Choroid plexus epithelial cell (primary cell): ENCODE measurements around the gene H2AZ1.

Source experiments
- DNase-seq: peaks from one replicate; pipeline ENCODE4 v3.0.0-alpha.2; 2010; ENCODE audit warnings: low read depth
- H3K4me3 ChIP-seq: 2 replicates; pipeline ENCODE4 v1.5.1; 2011; ENCODE audit warnings: low read depth, mild to moderate bottlenecking, control low read depth, low read length, moderate library complexity
- TF ChIP-seq, protein P1 (sequence below): conservative IDR thresholded peaks from 2 replicates; pipeline ENCODE4 v1.5.1; 2011; ENCODE audit warnings: low read depth, mild to moderate bottlenecking, control low read depth, inconsistent platforms, low read length, moderate library complexity

H2AZ1 gene

DNA sequence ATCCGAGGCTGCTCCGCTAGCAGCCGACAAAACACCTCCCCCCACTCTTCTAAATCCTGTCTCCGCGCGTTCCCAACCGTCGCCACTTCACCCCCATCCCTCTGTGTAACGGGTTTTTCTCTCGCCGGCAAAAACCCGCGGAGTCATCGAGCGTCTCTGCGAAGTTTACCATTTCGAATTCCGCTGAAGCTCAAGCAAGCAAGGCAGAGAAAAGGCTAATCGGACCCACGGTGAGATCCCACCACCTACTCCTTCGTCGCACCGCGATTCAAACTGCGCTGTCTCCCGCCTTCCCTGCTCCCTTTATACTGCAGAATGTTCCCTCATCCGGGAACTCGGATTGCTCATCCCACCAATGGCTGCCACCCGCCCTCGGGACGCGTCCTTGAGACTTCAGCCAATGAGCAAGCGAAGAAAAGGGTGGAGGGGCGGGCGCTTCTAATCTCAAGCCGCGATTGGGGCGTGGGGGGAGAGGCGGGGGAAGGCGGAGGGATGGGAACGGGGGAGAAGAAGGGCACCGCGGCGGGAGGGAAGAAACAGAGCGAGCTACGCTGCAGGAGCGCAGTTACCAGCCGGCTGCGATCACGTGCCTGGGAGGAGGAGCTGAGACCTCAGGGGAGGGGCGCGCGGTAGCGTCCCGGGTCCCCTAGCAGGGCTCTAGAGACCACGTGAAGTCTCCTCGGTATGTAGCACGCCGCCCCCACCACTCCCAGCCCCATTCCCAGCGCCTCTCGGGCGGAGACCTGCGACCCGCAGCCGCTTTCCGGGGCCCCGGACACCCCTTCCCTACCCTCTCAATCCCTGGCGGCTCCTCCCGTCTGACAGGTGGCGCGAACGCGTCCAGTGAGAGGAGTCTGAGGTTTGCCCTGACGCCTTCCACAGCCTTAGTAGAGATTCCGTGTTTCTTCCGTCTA, at the start of gene H2AZ1:
H2AZ1 (minus strand) TSS at position 277 of the 914 bp plus-strand sequence; CDS start at position 172, 105 bp downstream.
- peak within 1 kb of the TSS; percentile 92 for H3K4me3 ChIP-seq
- peak; percentile 100 for DNase-seq
- TF ChIP-seq, protein P1, sequence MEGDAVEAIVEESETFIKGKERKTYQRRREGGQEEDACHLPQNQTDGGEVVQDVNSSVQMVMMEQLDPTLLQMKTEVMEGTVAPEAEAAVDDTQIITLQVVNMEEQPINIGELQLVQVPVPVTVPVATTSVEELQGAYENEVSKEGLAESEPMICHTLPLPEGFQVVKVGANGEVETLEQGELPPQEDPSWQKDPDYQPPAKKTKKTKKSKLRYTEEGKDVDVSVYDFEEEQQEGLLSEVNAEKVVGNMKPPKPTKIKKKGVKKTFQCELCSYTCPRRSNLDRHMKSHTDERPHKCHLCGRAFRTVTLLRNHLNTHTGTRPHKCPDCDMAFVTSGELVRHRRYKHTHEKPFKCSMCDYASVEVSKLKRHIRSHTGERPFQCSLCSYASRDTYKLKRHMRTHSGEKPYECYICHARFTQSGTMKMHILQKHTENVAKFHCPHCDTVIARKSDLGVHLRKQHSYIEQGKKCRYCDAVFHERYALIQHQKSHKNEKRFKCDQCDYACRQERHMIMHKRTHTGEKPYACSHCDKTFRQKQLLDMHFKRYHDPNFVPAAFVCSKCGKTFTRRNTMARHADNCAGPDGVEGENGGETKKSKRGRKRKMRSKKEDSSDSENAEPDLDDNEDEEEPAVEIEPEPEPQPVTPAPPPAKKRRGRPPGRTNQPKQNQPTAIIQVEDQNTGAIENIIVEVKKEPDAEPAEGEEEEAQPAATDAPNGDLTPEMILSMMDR: no peak

DNA sequence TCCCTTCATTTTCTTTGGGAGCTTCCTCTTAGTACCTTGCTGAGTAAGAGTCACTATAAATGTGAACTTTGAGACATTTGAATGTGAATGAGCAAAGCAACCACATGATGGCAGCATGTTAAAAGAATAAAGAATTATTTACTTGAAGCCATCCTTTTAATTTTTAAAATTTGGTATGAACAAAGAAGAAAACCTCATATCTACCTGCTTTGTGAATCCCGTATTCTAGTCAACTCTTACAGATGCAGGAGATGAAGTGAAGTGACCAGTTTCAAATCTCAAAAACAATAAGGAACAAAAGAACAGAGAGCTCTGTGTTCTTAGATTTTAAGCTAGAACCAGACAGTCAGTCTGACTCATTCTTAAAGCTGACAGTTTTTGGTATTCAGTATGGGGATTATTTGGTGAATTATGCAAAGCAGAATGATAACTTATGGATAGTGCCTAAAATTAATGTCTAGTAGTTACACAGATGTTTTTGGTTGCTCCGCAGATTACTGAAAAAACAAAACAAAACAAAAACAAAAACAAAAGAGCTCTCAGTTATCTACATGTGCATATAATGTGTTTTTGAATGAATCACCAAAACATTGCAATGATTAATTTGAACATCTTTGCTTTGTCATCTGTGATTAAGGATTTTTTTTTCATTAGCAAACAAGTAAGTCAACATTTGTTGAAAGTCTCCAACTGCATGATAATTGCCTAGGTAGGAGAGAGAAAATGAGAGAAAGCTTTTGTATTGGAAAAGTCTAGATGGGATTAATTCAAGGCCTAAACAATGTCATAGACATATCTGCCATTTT, 48.2 kb upstream of the H2AZ1 start:
- DNase-seq: peak; percentile 68
- H3K4me3 ChIP-seq: no peak overlapping the region
- TF ChIP-seq, protein P1: peak; percentile 43

DNA sequence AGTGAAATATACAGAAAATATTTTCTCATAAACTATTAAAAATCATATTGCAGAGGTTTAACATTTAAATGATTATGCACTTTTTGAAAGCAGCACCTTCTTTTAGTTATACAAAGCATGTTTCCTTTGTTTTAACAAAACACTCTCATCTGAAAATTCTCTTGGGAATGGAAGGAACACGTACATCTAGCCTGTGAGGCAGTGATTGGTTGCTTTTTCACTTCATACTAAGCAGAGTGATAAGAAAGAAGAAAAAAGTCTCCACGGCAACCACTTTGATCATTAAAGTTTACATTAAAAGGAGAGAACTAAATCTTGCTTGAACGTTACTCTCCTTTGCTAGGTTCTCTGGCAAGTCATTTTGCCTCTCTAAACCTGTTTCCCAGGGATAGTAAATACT, 41.7 kb upstream of the H2AZ1 start:
- H3K4me3 ChIP-seq: no peak overlapping the region
- TF ChIP-seq, protein P1: no peak
- DNase-seq: peak; percentile 31

DNA sequence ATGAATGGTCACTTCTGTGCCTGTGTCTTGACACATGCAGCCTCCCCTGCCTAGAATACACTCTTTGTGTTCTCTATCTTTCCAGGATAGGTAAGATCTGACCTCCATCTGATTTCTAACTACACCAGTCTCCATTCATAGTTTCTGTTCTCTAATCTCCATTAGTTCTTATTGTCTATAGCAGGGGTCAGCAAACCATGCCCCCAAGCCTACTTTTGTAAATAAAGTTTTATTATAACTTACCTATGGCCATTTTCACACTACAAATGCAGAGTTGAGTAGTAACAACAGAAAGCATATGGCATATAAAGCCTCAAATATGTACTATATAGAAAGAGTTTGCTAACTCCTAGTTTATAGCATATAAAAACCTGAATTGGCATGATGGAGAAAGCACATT, 37.6 kb upstream of the H2AZ1 start:
- DNase-seq: no peak
- TF ChIP-seq, protein P1: no peak
- H3K4me3 ChIP-seq: no peak overlapping the region

DNA sequence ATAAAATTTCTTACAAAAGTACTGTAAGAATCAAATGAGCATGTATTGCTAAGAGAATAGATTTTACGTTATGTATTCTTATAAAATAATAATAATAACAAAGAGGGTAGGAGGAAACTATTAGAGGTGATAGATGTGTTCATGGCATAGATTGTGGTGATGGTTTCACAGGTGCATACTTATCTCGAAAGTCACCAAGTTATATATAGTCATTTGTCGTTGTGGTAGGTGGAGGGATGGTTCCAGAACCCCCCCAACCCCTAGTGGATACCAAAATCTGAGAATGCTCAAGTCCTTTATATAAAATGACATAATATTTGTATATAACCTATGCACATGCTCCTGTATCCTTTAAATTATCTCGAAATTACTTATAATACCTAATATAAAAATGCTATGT, 36.7 kb upstream of the H2AZ1 start:
- H3K4me3 ChIP-seq: no peak overlapping the region
- TF ChIP-seq, protein P1: no peak
- no peak for DNase-seq

DNA sequence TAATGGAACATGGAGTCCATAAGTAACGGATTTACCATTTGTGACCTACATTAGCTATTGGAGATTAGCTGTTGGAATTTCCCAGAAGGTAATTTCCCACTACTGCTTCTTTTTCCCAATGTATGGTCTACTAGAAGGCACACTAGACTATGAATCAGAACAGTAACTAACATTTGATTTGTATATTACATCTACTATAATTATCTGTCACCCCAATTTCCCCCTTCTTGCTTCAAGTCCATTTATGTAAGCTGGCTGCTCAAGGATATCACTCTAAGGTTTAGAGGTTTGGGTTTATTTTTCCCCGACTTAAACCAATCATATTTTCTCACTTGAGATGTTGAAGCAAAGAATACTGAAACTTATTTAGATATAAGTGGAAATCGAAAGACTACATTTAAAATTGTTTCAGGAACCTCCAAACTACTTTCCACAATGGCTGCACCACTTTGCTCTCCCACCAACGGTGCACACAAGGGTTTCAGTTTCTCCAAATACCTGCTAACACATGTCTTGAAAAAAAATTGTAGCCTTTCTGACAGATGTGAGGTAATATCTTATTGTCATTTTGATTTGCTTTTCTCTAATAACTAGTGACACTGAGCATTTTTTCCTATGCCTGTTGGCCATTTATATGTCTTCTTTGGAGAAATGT, 33.3 kb upstream of the H2AZ1 start:
- TF ChIP-seq, protein P1: no peak
- no peak for DNase-seq
- H3K4me3 ChIP-seq: no peak overlapping the region
